Stimulated activated CD8-positive, alpha-beta memory T cell treated with anti-CD3 and anti-CD28 coated beads, Interleukin-7, amount 100 ng/mL, for 24 hours (primary cell): ENCODE measurements around the gene FRYL.
"Not testable (repeated sequence)": the region's sequence is repeated elsewhere in the genome, so short reads cannot be mapped to it uniquely, and the experiment has no call there.

Experiments
- DNase-seq: peaks from one replicate; pipeline ENCODE4 v3.0.0-alpha.2; 2020; ENCODE audit warnings: low read depth

FRYL gene

GRCh38 chr4:48490012-48490679, 289.9 kb downstream of the FRYL start, which contains the start of gene ZAR1:
Gene ZAR1, plus strand, starts transcription at chr4:48490252. Its CDS starts 40 bp downstream, at chr4:48490292.
- DNase-seq = no peak

GRCh38 chr4:48489683-48490011, 290.4 kb downstream of the FRYL start:
- DNase-seq = no peak

GRCh38 chr4:48484494-48485168, 295.4 kb downstream of the FRYL start:
- DNase-seq = no peak

GRCh38 chr4:48483777-48484493, 296.1 kb downstream of the FRYL start:
- DNase-seq = no peak

GRCh38 chr4:48483006-48483776, 296.9 kb downstream of the FRYL start, which contains the start of gene SLC10A4:
Gene SLC10A4, plus strand, starts transcription at chr4:48483343. Its CDS starts 219 bp downstream, at chr4:48483562.
- no peak for DNase-seq

GRCh38 chr4:48481581-48481980, 298.5 kb downstream of the FRYL start:
- DNase-seq = no peak

GRCh38 chr4:48478273-48478672, 301.8 kb downstream of the FRYL start:
- no peak for DNase-seq

- DNase-seq = no peak
Measured at GRCh38 chr4:48475770-48476169, 304.3 kb downstream of the FRYL start.

- no peak for DNase-seq
Measured at GRCh38 chr4:48472794-48473193, 307.3 kb downstream of the FRYL start.

- DNase-seq = no peak
Measured at GRCh38 chr4:48470570-48470969, 309.5 kb downstream of the FRYL start.

- DNase-seq = no peak
Measured at GRCh38 chr4:48470137-48470536, 309.9 kb downstream of the FRYL start.

GRCh38 chr4:48467891-48468290, 312.2 kb downstream of the FRYL start:
- DNase-seq = no peak

- no peak for DNase-seq
Measured at GRCh38 chr4:48467442-48467841, 312.6 kb downstream of the FRYL start.

- no peak for DNase-seq
Measured at GRCh38 chr4:48462363-48462762, 317.7 kb downstream of the FRYL start.

GRCh38 chr4:48461000-48461399, 319.1 kb downstream of the FRYL start:
- DNase-seq = no peak

- DNase-seq = no peak
Measured at GRCh38 chr4:48454591-48454990, 325.5 kb downstream of the FRYL start.

- DNase-seq = not testable (repeated sequence)
Measured at GRCh38 chr4:48451656-48452055, 328.4 kb downstream of the FRYL start.

GRCh38 chr4:48450740-48451139, 329.3 kb downstream of the FRYL start:
- no peak for DNase-seq

- DNase-seq = no peak
Measured at GRCh38 chr4:48449151-48449550, 330.9 kb downstream of the FRYL start.
